HG03520 (cell line): ENCODE measurements around the gene VRTN.
"Not testable (repeated sequence)": the region's sequence is repeated elsewhere in the genome, so short reads cannot be mapped to it uniquely, and the experiment has no call there.

Source experiments
- ATAC-seq: cut with Tn5 transposase; IDR thresholded peaks from one replicate; pipeline ENCODE4 v1.9.1; 2021; ENCODE audit warnings: mild to moderate bottlenecking, moderate library complexity; ENCODE audit not compliant: unreplicated experiment

Gene VRTN

DNA sequence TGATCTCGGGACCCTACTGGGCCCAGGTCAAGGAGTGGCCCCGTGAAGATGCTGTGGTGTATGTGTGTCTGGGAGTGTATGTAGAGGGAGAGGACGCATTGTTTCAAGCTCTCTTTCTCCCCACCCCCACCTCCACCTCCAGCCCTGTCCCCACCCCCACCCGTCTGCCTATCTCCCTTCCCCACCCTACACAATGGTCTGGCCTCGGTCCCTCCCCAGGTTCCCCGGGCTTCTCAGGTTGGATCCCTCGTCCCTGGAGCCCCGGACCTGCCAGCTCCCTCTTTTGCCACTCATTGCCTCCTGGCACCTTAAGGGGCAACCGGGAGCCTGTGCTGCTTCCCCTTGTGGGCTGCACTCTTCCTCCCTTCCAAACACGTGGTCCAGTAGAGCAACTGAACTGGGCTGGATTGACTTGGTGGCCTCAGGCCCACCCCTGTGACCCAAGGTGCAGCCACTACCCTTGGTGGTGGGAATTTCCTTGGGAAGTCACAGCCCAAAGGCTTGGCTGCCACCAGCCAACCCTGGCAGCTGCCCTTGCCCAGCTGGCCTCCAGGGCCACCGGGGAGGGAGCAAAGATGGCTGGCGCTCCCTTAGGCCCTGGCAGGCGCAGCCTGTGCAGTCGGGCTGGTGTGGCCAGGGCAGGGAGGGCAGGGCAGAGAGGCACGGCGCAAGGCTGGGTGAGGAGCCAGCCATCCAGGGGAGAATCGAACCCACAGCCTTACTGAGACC is 628 bp downstream of the VRTN start:
- no peak for ATAC-seq

DNA sequence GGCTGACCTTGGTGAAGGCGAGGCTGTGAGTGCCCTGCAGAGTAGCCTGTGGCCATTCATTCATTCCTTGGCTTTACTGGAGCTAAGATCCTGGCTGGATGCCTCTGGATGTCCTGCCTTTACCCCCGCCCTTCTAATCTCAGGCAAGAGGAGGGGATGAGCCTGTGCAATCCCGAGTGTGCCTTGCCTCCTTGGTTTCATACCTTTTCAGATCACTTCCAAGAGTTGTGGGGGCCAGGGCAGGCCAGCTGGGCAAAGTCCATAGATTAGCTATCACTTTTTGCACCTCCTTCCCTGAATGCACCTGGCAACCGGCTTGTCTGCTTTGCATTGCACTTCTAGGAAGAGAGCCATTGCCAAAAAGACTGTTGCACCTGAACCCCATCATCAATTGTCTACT is 1.5 kb downstream of the VRTN start:
- ATAC-seq = no peak

DNA sequence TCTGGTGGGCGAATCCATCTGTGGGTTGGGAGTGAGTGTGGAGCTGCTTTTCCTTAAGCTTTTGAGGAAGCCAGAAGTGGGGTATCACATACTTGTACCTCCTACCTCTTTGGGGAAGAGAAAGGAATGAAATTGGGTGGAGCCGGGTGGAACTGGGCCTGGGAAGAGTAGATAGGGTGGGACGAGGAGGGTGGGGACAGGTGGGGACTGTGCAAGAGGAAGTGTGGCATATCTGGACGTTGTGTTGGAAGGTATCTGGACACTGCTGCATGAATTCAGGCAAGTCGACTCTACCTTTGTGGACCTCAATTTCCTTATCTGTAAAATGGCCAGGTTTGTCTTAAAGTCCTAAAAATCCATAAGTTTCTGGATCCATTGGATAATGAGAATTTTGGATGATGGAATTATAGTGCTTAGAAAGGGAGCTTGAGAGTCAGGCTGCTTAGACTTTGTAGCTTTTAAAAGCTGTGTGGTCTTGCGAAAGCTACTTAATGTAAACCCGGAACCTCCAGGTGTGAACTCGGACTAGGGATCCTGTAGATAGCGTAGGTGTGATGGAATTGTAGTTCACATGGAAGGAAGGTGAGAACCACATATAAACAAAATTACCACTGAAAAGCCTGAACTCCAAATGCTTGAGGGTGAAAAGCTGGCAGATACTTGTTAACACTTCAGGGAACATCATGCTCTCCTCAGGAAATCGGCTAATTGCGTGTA is 2.1 kb downstream of the VRTN start:
- ATAC-seq = no peak

DNA sequence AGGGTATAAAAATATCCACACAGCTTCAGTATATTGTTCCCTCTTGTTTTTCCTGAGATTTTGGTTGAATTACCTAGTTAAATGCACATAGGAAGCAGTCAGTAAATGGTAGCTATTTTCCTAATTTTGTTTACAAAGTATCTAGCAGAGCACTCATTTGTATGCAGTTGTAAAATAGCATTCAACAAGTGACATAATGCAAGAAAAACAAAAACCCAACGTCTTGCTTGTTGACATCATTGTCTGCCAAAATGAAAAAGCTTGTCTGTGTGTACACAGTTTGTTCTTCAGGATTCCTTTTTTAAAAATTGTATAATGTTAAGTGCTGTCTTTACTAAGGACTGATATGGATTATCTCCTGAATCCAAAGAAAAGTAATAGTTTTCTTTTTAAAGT is 2.7 kb downstream of the VRTN start:
- no peak for ATAC-seq

DNA sequence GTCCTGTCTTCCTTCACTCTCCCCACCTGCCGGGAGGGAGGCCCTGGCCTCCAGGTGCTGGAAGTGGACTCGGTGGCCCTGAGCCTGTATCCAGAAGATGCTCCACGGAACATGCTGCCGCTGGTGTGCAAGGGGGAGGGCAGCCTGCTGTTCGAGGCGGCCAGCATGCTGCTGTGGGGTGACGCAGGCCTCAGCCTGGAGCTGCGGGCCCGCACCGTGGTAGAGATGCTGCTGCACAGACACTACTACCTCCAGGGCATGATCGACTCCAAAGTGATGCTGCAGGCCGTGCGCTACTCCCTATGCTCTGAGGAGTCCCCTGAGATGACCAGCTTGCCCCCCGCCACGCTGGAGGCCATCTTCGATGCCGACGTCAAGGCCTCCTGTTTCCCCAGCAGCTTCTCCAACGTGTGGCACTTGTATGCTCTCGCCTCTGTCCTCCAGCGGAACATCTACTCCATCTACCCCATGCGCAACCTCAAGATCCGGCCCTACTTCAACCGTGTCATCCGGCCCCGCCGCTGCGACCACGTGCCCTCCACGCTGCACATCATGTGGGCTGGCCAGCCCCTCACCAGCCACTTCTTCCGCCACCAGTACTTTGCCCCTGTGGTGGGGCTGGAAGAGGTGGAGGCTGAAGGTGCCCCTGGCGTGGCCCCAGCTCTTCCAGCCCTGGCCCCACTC is 8.8 kb downstream of the VRTN start:
- no peak for ATAC-seq

DNA sequence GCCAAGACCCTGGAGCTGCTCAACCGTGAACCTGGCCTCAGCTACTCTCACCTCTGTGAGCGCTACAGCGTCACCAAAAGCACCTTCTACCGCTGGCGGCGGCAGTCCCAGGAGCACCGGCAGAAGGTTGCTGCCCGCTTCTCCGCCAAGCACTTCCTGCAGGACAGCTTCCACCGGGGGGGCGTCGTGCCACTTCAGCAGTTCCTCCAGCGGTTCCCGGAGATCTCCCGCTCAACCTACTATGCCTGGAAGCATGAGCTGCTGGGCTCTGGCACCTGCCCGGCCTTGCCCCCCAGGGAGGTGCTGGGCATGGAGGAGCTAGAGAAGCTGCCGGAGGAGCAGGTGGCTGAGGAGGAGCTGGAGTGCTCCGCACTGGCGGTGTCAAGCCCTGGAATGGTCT is 9.3 kb downstream of the VRTN start:
- ATAC-seq = no peak

DNA sequence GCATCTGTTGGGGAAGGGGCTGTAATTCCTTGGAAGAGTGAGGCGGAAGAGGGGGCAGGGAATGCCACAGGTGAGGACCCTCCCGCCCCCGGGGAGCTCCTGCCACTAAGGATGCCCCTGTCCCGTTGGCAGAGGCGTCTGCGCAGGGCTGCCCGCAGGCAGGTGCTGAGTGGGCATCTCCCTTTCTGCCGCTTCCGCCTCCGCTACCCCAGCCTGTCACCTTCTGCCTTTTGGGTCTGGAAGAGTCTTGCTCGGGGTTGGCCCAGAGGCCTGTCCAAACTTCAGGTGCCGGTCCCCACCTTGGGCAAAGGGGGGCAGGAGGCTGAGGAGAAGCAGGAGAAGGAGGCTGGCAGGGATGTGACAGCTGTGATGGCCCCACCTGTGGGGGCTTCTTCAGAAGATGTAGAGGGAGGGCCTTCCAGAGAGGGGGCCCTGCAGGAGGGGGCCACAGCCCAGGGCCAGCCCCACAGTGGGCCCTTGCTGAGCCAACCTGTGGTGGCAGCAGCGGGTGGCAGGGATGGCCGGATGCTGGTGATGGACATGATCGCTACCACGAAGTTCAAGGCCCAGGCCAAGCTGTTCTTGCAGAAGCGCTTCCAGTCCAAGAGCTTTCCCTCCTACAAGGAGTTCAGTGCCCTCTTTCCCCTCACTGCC is 10.0 kb downstream of the VRTN start:
- ATAC-seq = no peak

DNA sequence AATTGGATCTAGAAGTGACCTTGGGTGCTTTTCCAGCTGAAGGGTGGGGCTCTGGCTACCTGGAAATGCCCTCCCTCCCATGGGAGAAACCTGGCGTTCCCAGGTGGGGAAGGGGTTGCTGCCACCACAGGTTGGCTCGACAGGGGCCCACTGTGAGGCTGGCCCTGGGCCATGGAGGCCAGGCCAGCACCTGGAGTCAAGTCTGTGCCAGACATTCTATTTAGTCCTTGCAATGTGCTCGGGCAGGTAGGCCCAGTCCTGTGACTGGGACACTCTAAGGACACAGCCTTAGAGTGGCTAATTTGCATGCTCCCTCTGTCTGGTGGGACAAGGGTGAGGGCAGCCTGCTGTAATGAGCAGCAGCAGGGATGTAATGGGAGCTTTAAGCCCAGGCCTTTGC is 11.9 kb downstream of the VRTN start:
- no peak for ATAC-seq

DNA sequence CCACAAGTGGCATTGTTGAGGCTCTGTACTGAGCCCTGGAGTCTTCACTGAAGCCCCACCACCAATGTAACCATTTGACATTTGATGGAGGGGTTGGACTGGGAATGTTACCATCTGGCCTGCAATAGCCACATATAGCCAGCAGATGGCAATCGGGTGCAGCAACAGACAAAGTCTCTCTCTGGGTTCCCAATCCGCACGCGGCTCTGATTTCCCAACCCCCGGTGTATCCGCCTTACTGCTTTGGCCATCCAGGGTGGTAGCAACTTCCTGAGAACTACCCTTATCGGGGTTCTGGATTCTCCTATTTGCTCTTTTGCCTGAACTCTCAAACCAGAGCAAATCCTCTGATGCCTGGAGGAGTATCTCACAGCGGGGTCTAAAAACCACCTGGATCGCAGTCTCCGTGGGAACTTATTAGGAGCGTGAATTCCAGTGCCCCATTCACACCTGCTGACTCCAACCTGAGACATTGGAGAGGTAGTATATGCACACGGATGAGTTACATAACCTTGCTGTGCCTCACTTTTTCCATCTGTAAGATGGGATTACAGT is 14.2 kb downstream of the VRTN start:
- ATAC-seq = no peak

DNA sequence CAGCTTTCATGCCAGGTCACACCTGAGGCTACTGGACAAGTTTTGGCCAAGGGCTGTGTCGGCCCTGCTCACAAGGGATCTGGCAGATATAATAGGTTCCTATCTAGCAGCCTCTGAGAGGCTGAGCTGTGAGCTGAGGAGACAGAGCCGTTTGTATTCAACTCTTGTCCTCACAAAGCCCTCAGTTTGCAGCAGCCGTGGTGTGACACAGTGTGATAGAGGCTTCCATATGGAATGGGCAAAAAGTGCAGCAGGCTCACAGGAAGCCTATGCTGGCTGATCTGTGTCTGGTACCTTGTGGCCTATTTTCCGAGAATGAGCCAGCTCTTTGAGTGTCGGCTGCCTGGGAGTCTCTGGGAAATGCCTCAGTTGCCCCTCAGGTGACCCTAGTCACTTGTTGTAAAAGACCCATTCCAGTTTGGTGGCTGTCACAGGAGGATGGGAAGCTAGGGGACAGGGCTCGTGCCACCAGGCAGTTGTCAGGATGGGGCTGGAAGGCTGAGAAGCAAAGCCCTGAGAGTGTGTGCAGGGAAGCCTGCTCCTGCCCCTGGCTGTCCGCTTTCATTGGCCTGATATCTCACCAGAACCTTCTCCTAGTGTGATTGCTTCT is 16.1 kb downstream of the VRTN start:
- no peak for ATAC-seq

DNA sequence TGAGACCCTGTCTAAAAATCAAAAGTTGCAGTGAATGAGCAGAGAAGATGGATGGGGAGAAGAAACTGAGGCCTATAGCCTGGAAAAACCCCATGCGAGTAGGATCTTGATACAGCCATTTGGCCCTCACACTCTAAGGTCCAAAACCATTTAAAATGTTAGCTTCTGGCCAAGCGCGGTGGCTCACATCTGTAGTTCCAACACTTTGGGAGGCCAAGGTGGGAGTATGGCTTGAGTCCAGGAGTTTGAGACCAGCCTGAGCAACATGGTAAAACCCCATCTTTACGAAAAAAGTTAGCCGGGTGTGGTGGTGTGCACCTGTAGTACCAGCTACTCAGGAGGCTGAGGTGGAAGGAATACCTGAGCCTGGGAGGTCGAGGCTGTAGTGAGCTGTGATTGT is 19.8 kb downstream of the VRTN start:
- ATAC-seq = no peak

DNA sequence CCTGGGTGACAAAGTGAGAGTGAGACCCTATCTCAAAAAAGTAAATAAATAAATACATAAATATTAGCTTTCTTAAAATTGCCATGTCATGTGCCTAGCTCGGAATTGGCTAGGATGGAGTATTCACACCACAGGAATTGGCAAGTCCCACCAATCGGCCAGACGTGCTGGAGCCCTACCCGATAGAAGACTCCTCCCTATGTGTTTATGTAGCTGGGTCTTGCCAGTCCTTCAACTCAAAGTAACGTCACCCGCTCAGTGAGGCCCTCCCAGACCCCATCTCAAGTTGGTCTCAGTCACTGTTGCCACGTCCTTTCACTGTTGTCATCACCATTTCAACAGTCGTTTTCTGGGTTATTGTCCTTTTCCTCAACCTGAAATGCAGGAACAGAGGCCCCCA is 20.2 kb downstream of the VRTN start:
- ATAC-seq = no peak

DNA sequence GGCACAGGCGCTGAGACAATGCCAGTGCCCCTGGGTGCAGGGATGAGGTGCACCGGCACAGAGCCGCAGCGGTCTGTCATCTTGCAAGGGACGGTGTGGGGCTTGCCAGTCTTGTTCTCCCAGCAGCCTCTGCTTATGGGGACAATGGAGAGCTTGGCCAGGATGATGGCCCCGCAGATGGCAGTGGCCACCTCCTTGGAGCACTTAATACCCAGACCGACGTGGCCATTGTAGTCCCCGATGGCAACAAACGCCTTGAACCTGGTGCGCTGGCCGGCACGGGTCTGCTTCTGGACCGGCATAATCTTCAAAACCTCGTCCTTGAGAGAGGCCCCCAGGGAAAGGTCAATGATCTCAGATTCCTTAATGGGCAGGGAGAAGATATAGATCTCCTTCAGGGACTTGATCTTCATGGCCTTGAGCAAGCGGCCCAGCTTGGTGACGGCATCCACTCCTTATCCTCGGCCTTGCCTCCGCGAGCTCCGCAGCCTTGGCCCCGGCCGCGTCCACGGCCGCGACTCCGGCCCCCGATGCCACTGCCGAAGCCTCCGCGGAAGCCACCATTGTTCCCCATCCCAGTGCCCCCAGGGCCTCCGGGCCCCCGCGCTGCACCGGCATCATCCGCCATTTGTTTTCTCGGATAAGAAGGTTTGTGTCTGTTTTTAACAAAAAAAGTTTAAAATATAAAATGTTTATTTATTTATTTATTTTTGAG is 29.9 kb downstream of the VRTN start:
- no peak for ATAC-seq

DNA sequence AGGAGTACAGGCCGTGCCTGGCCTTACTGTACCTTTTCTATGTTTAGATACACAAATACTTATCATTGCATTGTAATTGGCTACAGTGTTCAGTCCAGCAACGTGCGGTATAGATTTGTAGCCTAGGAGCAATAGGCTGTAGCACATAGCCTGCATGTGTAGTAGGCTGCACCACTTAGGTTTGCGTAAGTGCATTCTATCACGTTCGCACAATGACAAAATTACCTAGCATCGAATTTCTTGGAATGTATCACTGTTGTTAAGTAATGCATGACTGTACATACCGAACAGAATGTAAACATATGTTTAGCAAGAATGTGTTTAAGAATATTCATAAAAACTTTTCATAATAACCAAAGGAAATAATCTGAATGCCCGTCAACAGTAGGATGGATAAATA is 31.9 kb downstream of the VRTN start:
- no peak for ATAC-seq

DNA sequence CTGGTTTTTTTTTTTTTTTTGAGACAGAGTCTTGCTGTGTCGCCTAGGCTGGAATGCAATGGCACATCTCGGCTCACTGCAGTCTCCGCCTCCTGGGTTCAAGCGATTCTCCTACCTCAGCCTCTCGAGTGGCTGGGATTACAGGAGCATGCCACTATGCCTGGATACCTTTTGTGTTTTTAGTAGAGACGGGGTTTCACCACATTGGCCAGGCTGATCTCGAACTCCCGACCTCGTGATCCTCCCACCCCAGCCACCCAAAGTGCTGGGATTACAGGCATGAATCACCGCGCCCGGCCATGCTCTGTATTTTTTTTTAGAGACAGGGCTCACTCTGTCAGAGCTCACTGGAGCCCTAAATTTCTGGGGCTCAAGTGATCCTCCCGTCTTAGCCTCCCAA is 32.6 kb downstream of the VRTN start:
- ATAC-seq = no peak

DNA sequence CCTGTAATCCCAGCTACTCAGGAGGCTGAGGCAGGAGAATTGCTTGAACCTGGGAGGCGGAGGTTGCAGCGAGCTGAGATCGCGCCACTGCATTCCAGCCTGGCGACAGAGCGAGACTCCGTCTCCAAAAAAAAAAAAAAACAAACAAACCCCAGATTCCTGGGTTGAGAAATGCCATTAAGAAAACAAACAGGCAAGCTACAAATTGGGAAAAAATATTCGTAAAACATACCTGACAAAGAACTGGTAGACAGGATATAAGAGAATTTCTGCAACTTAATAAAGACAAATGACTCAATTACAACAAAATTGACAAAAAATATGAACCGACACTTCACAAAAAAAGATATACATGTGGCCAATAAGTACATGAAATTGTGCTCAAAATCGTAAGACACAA is 33.3 kb downstream of the VRTN start:
- ATAC-seq = not testable (repeated sequence)

DNA sequence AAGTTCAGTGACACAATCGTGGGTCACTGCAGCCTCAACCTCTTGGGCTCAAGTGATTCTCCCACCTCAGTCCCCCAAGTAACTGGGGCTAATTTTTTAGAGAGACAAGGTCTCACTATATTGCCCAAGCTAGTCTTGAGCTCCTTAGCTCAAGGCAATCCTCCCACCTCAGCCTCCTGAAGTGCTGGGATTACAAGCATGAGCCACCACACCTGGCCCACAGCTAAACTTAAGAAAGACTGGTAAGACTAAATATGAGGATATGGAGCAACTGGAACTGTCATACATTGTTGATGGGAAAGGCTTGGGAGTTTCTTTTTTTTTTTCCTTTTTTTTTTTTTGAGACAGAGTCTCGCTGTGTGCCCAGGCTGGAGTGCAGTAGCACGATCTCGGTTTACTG is 34.0 kb downstream of the VRTN start:
- ATAC-seq = no peak

DNA sequence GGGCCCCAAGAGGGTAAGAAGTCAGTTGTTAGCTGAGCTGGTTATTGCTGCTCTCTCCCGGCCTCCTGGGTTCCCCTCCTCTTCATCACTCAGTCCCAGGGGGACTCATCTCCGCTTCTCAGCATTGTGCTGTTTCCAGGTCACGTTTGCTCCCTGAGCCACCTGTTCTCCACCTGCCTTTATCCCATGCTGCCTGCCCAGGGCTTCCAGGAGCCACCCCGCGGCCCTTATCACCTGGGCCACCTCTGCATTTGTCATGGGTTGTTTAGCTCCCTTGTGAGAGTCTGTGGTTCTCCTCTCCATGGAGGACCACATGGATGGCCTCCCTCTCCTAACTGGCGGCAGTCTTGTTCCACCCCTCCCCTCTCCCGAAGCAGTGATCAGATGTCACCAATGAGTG is 41.7 kb downstream of the VRTN start:
- ATAC-seq = no peak

DNA sequence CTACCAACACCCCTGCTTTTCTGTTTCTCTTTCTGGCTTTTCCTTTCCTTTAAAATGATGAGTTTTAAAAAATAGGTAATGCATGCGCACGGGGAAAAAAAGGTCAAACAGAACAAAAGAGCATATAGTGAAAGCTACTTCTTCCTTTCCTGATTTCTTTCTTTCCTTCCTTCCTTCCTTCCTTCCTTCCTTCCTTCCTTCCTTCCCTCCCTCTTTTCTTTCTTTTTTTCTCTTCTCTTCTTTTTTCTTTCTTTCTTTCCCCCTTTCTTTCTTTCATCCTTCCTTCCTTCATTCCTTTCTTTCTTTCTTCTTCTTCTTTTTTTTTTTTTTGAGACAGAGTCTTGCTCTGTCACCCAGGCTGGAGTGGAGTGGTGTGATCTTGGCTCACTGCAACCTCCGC is 42.2 kb downstream of the VRTN start:
- ATAC-seq = not testable (repeated sequence)

DNA sequence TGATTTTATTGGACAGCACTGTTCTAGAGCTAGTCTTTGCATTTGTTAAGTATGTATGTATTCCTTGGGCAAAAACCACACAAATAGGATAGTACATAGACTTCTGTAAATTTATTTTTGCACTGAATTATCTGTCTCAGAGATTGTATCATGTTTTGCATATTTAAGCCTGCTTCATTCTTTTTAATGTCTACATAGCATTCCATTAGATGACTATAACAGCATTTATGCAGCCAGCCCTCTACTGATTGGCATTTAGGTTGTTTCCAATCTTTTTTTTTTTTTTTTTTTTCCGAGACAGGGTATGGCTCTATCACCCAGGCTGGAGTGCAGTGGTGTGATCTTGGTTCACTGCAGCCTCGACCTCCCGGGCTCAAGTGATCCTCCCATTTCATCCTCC is 43.2 kb downstream of the VRTN start:
- ATAC-seq = no peak
